ENCODE measurements around the gene LRP4.

LRP4 gene

DNA sequence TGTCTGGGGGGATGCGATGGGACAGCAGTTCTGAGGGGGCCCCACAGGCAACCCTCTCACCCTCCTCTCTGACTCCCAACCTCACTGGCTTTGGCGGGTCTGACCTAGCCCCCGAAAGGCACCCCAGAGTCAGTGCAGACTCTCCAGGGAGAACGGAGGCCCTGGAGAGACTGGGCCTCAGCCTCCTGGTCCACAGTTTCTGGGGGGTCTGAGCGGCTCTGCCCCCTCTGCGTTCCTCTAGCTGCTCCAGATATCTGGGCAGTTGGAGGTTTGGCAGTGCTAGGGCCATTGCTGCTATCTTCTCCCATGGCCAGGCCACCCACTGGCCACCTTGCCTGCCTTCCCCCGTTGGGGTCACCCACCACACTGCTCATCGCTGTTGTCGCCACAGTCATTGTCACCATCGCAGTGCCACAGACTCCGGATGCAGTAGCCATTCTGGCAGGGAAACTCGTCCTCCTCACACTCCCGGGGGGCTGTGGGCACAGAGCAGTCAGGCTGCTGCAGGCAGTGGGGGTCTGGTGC is 18.8 kb downstream of the LRP4 start:
- no peak overlapping the region for H3K4me3 ChIP-seq (ENCODE audit: low read length)
- DNase-seq (ENCODE audit: low read depth, low spot score) = no peak

GRCh38 chr11:46898396-46899095 is 19.8 kb downstream of the LRP4 start:
- DNase-seq (ENCODE audit: low read depth, low spot score) = no peak
- no peak overlapping the region for H3K4me3 ChIP-seq (ENCODE audit: low read length)

- peak; percentile 52 for DNase-seq (ENCODE audit: low read depth, low spot score)
- H3K4me3 ChIP-seq (ENCODE audit: low read length) = no peak overlapping the region
These were observed 21.5 kb downstream of the LRP4 start for GRCh38 chr11:46896719-46897406.

DNA sequence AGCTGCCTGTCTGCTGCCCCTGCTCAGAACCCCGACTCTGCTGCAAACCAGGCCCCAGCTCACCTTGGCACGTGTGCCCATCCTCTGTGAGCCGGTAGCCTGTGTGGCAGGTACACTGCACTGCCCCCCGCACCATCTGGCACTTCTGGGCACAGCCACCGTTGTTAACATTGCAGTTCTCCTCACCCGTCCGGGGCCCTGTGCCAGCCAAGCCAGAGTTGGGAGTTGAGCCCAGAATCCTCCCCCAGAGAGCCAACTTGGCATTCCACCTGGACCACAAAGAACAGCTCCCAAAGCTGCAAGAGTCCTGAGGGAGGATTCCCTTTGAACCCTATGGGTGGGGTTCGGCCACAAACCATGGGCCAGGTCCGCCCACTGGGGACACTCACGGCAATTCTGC is 22.5 kb downstream of the LRP4 start:
- DNase-seq (ENCODE audit: low read depth, low spot score) = no peak
- no peak overlapping the region for H3K4me3 ChIP-seq (ENCODE audit: low read length)

DNA sequence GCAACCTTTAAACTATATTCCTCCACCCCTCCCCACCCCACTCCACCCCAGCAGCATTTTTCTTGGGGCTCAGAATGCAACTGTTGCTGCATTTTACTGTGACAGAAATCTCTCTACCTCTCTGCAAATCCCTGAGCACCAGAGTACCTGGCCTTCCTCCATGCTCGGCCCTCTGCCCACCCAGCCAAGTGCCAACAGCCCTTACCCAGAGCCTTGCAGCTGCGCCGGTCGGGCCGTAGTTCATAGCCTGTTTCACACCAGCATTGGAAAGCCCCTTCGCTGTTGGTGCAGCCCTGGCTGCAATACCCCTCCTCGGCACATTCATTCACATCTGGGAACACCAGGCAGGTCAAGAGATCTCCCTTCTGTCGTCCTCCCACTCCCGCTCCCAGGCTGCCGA is 23.4 kb downstream of the LRP4 start:
- no peak for DNase-seq (ENCODE audit: low read depth, low spot score)
- no peak overlapping the region for H3K4me3 ChIP-seq (ENCODE audit: low read length)

DNA sequence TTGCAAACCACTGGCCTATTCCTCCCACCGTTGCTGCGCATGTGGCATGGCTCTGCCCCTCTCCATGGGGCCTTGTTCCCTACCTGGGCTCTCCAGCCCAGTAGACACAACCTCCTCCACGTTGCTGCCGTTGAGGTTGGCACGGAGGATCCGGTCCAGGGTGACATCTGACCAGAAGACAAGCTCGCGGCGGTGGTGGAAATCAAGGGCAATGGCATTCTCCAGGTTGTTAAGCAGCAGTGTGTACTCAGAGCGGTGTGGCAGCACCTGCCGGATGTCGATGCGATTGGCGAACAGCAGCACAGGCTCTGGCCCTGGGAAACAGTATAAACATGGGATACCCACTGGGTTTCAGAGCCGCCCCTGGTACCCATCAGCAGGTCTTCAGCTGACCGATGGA is 23.8 kb downstream of the LRP4 start:
- no peak overlapping the region for H3K4me3 ChIP-seq (ENCODE audit: low read length)
- DNase-seq (ENCODE audit: low read depth, low spot score) = no peak

GRCh38 chr11:46892838-46893237 is 25.5 kb downstream of the LRP4 start:
- H3K4me3 ChIP-seq (ENCODE audit: low read length) = no peak overlapping the region
- DNase-seq (ENCODE audit: low read depth, low spot score) = no peak

DNA sequence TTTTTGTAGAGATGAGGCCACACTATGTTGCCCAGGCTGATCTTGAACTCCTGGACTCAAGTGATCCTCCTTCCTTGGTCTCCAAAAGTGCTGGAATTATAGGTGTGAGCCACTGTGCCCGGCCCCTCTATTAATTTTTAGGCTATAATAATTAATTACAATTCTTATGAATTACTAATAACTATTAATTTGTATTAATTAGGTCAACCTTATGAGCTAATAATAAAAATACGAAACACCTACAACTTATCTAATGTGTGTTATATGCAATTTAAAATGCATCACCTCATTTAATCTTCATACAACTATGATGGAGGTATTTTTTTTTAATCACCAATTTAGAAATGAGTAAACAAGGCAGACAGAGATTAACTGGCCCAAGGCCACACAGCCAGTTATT is 26.2 kb downstream of the LRP4 start:
- DNase-seq (ENCODE audit: low read depth, low spot score) = no peak
- no peak overlapping the region for H3K4me3 ChIP-seq (ENCODE audit: low read length)

- DNase-seq (ENCODE audit: low read depth, low spot score) = no peak
- no peak overlapping the region for H3K4me3 ChIP-seq (ENCODE audit: low read length)
These were observed 27.7 kb downstream of the LRP4 start for GRCh38 chr11:46890665-46891064.

GRCh38 chr11:46889689-46890475 is 28.5 kb downstream of the LRP4 start:
- DNase-seq (ENCODE audit: low read depth, low spot score) = peak; percentile 75
- H3K4me3 ChIP-seq (ENCODE audit: low read length) = no peak overlapping the region

DNA sequence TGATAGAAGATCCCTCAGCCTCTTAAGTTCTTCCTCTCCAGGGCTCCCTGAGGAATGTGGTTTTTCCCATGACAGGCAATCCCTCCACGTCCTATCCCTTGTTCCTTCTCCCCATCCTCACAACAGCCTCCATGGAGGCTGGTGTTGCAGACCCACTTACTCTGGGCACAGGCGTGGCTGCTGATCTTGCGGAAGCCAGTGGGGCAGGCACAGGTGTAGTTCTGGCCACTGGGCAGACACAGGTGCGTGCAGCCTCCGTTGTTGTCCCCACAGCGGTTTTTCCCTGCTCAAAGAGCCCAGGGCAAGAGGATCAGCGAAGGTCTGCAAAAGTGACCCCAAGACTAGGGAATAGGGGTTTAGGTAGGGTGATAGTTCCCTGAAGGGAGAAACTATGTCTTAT is 29.1 kb downstream of the LRP4 start:
- no peak overlapping the region for H3K4me3 ChIP-seq (ENCODE audit: low read length)
- no peak for DNase-seq (ENCODE audit: low read depth, low spot score)

DNA sequence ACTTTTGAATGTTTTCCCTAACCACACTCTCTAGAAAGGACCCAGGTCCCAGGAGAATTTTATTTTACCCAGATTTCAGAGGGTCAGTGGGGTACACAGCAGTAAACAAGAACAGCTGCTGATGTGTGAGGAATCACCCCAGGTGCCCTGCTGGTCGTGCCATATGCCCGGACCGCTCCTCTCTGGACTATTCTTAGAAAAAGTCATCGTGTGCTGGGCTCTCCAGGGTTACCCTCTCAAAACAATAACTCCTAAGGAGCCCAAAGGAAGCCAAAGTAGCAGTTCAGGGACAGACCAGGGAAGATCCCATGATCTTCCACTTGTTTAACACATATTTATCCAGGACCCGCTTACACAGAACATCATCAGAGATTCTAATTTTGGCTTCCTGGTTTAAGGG is 29.7 kb downstream of the LRP4 start:
- no peak overlapping the region for H3K4me3 ChIP-seq (ENCODE audit: low read length)
- no peak for DNase-seq (ENCODE audit: low read depth, low spot score)

GRCh38 chr11:46886211-46886610 is 32.1 kb downstream of the LRP4 start:
- H3K4me3 ChIP-seq (ENCODE audit: low read length) = no peak overlapping the region
- DNase-seq (ENCODE audit: low read depth, low spot score) = no peak

- no peak for DNase-seq (ENCODE audit: low read depth, low spot score)
- no peak overlapping the region for H3K4me3 ChIP-seq (ENCODE audit: low read length)
These were observed 39.2 kb downstream of the LRP4 start for GRCh38 chr11:46879056-46879585.

DNA sequence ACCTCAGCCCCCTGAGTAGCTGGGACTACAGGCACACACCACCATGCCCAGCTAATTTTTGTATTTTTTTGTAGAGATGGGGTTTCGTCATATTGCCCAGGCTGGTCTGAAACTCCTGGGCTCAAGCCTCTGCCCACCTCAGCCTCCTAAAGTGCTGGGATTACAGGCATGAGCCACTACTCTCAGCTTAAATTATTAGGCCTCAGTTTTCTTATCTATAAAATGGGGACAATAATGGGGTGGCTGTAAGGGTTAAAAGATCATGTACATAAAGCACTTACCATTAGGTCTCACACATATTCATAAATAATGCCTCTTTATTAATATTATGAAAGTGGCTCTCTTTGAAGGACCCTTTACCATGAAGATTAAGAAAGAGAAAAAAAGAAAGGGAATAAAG is 40.8 kb downstream of the LRP4 start:
- no peak overlapping the region for H3K4me3 ChIP-seq (ENCODE audit: low read length)
- no peak for DNase-seq (ENCODE audit: low read depth, low spot score)

- H3K4me3 ChIP-seq (ENCODE audit: low read length) = no peak overlapping the region
- DNase-seq (ENCODE audit: low read depth, low spot score) = no peak
These were observed 41.9 kb downstream of the LRP4 start for GRCh38 chr11:46876471-46876870.

GRCh38 chr11:46874586-46874985 is 43.8 kb downstream of the LRP4 start:
- H3K4me3 ChIP-seq (ENCODE audit: low read length) = no peak overlapping the region

DNA sequence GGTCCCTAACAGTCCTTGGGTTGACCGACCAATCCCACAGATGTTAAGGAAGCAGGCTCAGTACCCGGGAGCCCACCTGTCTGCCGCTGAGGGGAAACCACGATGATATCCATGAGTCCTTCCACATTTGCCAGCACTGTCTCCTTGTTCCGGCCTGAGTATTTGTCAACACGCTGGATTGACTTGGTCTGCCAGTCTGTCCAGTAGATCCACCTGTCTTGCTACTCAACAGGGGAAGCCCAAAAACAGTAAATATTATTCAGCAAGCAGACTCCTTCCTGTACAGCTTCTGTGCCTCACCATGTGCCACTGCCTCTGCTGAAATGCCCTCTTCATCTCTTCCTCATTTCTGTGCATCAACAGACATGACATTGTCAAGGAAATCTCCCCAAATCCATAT is 49.4 kb downstream of the LRP4 start:
- no peak for DNase-seq (ENCODE audit: low read depth, low spot score)
- no peak overlapping the region for H3K4me3 ChIP-seq (ENCODE audit: low read length)

More at GRCh38 chr11:46874586-46874985, 43.8 kb downstream of the LRP4 start:
- DNase-seq (ENCODE audit: low read depth, low spot score) = no peak

GRCh38 chr11:46865340-46865739 is 53.0 kb downstream of the LRP4 start:
- DNase-seq (ENCODE audit: low read depth, low spot score) = no peak
- no peak overlapping the region for H3K4me3 ChIP-seq (ENCODE audit: low read length)

DNA sequence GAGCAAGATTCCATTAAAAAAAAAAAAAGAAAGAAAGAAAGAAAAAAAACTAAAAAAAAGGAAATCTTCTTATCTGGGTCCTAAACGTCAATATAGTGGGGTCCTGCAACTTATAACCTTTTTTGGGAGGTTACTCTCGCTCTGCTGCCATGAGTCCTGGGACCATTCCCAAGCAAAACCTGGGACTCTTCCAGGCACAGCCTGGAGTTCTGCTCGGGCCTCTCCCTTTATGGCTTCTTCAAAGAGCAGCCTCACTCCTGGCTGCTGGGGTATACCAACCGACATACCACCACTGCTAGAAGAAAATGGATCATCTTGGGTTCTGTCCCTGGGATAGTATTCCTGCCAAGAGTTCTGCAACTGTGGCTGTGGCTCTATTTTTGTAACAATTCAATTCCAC is 58.1 kb downstream of the LRP4 start:
- no peak for DNase-seq (ENCODE audit: low read depth, low spot score)
- no peak overlapping the region for H3K4me3 ChIP-seq (ENCODE audit: low read length)
